ENCODE data around the gene SLC38A10. TPM values are rescaled to one million over a fixed set of nuclear protein-coding genes. Genes with fewer than 3 reads are reported as not detected.

SLC38A10 gene
- total RNA-seq, 2 donors from 2014 or later, result 83.0 to 129 TPM

DNA sequence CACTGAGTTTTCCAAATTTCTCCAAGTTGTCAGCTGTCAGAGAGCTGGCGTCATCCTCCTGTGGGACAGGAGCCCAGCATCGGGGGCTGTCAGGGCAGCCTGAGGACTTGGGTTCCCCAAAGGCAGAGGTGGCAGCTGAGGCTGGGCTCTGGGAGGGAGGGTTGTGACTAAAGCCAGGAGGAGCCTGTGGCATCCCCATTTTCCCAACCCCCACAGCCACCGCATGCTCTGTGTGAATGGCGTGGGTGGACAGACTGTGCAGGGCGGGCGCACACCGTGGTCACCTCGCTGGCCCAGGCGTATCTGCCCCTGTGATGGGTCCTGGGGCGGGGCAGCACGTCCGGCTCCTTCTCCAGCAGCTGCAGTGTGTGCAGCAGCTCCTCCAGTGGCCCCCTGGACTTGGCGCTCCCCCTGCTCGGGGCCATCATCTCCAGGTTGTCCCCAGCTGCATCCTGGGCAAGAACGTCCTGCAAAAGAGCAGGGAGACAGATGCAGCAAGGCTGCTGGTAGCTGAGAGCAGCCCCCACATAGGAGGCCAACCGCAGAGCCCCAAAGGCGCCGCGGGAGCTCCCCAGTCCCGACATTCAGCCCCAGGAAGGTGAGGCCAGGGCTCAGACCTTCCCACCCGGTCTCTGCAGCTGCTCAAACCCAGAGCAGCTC lies 97.1 kb downstream of the SLC38A10 start:
- Histone ChIP-seq H3K27ac (no peak overlapping the region), H3K4me3 (no peak overlapping the region), H3K36me3 (peaks cover 11% of the 10 kb centered on the region), H3K4me1 (ENCODE audit: control insufficient read depth in 1 of 2, low read depth in 2 of 2) (peaks cover 0 to 15% of the 10 kb centered on the region in 2 donors), H3K9me3 (no peaks in the 10 kb centered on the region), H3K27me3 (replicated peaks; ENCODE audit: insufficient read depth) (no peaks in the 10 kb centered on the region)
- TF ChIP-seq, protein P1, sequence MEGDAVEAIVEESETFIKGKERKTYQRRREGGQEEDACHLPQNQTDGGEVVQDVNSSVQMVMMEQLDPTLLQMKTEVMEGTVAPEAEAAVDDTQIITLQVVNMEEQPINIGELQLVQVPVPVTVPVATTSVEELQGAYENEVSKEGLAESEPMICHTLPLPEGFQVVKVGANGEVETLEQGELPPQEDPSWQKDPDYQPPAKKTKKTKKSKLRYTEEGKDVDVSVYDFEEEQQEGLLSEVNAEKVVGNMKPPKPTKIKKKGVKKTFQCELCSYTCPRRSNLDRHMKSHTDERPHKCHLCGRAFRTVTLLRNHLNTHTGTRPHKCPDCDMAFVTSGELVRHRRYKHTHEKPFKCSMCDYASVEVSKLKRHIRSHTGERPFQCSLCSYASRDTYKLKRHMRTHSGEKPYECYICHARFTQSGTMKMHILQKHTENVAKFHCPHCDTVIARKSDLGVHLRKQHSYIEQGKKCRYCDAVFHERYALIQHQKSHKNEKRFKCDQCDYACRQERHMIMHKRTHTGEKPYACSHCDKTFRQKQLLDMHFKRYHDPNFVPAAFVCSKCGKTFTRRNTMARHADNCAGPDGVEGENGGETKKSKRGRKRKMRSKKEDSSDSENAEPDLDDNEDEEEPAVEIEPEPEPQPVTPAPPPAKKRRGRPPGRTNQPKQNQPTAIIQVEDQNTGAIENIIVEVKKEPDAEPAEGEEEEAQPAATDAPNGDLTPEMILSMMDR (IDR thresholded peaks at IDR 0.05), result no peak
- no peak for DNase-seq (ENCODE audit: low spot score)
- no peak for ATAC-seq (ENCODE audit: insufficient number of reproducible peaks, low FRiP score, low read depth)

DNA sequence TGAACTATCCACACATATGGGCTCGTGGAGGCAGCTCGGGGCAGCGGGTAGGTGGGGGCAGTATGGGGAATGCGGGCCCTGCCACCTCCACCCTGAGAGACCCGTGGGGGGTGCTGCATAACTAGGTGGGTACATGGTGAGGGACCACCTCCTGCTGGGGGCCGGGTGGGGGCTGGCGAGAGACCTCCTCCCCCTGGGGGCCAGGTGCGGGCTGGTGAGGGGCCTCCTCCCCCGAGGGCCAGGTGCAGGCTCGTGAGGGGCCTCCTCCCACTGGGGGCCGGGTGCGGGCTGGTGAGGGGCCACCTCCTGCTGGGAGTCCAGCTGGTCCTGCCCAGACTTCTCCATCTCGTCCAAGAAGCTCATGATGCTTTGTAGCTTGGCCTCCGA lies 97.7 kb downstream of the SLC38A10 start:
- ATAC-seq (ENCODE audit: insufficient number of reproducible peaks, low FRiP score, low read depth) (no peak), DNase-seq (ENCODE audit: low spot score) (no peak)
- peaks cover 11% of the 10 kb centered on the region for H3K36me3 ChIP-seq
- peaks cover 0 to 15% of the 10 kb centered on the region in 2 donors for H3K4me1 ChIP-seq (ENCODE audit: control insufficient read depth in 1 of 2, low read depth in 2 of 2)
- TF ChIP-seq, protein P1 (IDR thresholded peaks at IDR 0.05), result no peak
- no peaks in the 10 kb centered on the region for H3K9me3 ChIP-seq
- H3K27me3 ChIP-seq (replicated peaks; ENCODE audit: insufficient read depth), result no peaks in the 10 kb centered on the region
- H3K27ac ChIP-seq, result no peak overlapping the region
- no peak overlapping the region for H3K4me3 ChIP-seq

DNA sequence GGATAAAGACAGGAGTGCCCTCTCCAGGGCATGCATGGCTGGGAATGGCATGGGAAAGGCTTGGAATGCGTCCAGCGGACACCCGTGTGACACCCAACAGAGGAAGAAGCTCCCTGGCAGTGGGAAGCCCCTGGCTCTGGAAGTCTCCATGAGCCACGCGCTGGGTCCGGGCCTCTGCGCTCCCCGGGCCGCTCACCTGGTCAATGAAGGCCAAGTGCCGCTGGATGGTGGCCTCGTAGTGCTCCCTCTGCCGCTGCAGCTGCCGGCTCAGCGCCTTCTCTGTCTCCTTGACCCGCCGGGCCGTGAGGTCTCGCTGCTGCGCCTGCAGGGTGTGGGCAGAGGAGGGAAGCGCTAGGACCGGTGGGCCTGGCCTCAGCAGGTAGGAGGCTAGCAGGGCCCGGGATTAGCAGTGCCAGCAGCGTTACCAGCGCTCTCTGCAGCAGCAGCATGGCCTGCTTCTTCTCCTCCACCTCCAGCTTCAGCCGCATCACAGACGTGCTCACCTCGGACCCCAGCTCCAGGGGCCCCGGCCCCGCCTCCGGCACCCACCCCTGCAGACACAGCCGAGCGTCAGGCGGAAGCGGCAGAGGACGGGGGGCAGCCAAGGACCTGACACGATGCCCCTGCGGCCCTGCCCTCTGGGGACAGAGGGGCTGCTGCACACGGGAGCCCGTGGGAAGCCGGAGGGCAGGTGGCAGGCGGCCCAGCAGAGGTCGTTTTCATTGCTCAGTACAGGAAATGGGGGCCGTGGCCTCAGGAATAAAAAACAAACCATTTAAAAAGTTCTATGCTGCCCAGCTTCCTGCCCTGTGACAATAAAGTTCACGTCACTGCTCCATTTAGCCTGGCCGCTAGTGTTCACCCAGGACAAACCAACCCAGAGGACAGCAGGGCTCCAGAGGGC lies 98.3 kb downstream of the SLC38A10 start:
- Histone ChIP-seq H3K36me3 (peaks cover 11% of the 10 kb centered on the region), H3K27me3 (replicated peaks; ENCODE audit: insufficient read depth) (no peaks in the 10 kb centered on the region), H3K27ac (no peak overlapping the region), H3K4me3 (no peak overlapping the region), H3K9me3 (no peaks in the 10 kb centered on the region), H3K4me1 (ENCODE audit: control insufficient read depth in 1 of 2, low read depth in 2 of 2) (peaks cover 0 to 15% of the 10 kb centered on the region in 2 donors)
- TF ChIP-seq, protein P1 (IDR thresholded peaks at IDR 0.05), result no peak
- ATAC-seq (ENCODE audit: insufficient number of reproducible peaks, low FRiP score, low read depth), result no peak
- no peak for DNase-seq (ENCODE audit: low spot score)

DNA sequence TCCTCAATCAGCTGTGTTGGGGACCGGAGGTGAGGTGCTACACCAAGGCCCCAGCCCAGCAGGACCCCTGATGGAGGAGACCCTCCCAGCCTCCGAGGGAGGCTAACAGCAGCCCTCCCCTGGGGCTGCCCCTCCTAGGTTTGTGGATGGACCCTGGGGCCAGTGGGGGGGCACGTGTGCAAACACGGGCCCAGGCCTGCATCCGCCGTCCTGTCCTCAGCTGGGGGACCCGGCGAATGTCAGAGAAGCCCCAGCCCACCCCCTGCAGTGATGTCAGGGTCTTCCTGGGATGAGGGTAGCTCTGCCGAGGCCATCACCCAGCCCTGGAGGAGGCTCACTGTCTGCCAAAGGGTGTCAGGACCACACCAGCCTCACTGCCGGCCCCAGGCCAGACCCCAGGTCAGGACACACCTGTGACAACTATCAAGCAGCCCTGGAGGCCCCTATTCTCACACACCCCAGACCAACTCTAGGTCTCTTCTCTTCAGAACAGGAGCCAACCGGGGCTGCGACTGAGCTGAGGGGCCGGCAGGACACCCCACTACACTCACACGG lies 99.1 kb downstream of the SLC38A10 start:
- Histone ChIP-seq H3K4me1 (ENCODE audit: control insufficient read depth in 1 of 2, low read depth in 2 of 2) (peaks cover 0 to 15% of the 10 kb centered on the region in 2 donors), H3K27me3 (replicated peaks; ENCODE audit: insufficient read depth) (no peaks in the 10 kb centered on the region), H3K36me3 (peaks cover 13% of the 10 kb centered on the region), H3K27ac (no peak overlapping the region), H3K4me3 (no peak overlapping the region), H3K9me3 (no peaks in the 10 kb centered on the region)
- DNase-seq (ENCODE audit: low spot score) (no peak), ATAC-seq (ENCODE audit: insufficient number of reproducible peaks, low FRiP score, low read depth) (no peak)
- TF ChIP-seq, protein P1 (IDR thresholded peaks at IDR 0.05), result no peak

Other genes with a start within 250 kb of the SLC38A10 start
- not detected for gene PVALEF, start 129.8 kb downstream of the SLC38A10 start, total RNA-seq
- gene AATK, start 129.1 kb downstream of the SLC38A10 start, total RNA-seq, result 10 to 100 TPM in 1 of 2 donors, 1 to 10 TPM in 1; 6.1 to 19.8 TPM
- 10 to 100 TPM in 1 of 2 donors, 1 to 10 TPM in 1; 5.8 to 11.4 TPM for gene CEP131, start 72.3 kb downstream of the SLC38A10 start, total RNA-seq
- gene TEPSIN, start 56.3 kb downstream of the SLC38A10 start, total RNA-seq, result 10 to 100 TPM; 52.4 to 70.8 TPM
- gene NDUFAF8, start 56.0 kb downstream of the SLC38A10 start, total RNA-seq, result 10 to 100 TPM; 17.8 to 19.5 TPM
- gene BAHCC1, start 100.2 kb upstream of the SLC38A10 start, total RNA-seq, result 10 to 100 TPM; 41.2 to 69.6 TPM
- gene ACTG1, start 217.5 kb upstream of the SLC38A10 start, total RNA-seq, result 1,000 to 10,000 TPM; 4,421 to 4,935 TPM
- gene FSCN2, start 233.1 kb upstream of the SLC38A10 start, total RNA-seq, result 1 to 10 TPM; 4.2 to 9.2 TPM